HepG2 (cell line): ENCODE data around the gene IER2. TPM values are rescaled to one million over a fixed set of nuclear protein-coding genes. Genes with fewer than 3 reads are reported as not detected.

Source experiments
- ATF2 ChIP-seq: sonication (generic); formaldehyde crosslinking; IDR thresholded peaks from 2 replicates; pipeline ENCODE4 v1.4.0; 2020; ENCODE audit warnings: missing genetic modification reagents
- BCL6 ChIP-seq: IDR thresholded peaks from 2 replicates; pipeline ENCODE4 v1.6.1; 2016; ENCODE audit warnings: missing genetic modification reagents, missing compliant biosample characterization
- CCDC6 ChIP-seq: sonication (generic); formaldehyde crosslinking; IDR thresholded peaks from 2 replicates; pipeline ENCODE4 v1.8.1; 2022; ENCODE audit warnings: mild to moderate bottlenecking, missing genetic modification reagents, moderate library complexity
- DNMT1 ChIP-seq: sonication (generic); formaldehyde crosslinking; IDR thresholded peaks from 2 replicates; pipeline ENCODE4 v1.5.1; 2020; ENCODE audit warnings: mild to moderate bottlenecking, missing genetic modification reagents
- HOXA5 ChIP-seq: sonication (generic); formaldehyde crosslinking; IDR thresholded peaks from 2 replicates; pipeline ENCODE4 v1.4.0; 2020; ENCODE audit warnings: missing genetic modification reagents
- ISX ChIP-seq: sonication (generic); formaldehyde crosslinking; conservative IDR thresholded peaks from 2 replicates; pipeline ENCODE4 v1.5.0; 2020; ENCODE audit warnings: missing genetic modification reagents
- MAZ ChIP-seq, 2 experiments: sonication (generic) in 1 of 2; formaldehyde crosslinking in 1 of 2; IDR thresholded peaks; 2 replicates each; pipeline versions ENCODE4 v1.5.0 to v1.6.1; 2012 to 2020; ENCODE audit warnings: low read depth in 2 of 2, mild to moderate bottlenecking in 2 of 2, borderline replicate concordance in 1 of 2, improper control_type of control experiment in 1 of 2, low read length in 1 of 2, missing genetic modification reagents in 1 of 2, moderate library complexity in 1 of 2
- MEF2D ChIP-seq: sonication (generic); formaldehyde crosslinking; IDR thresholded peaks from 2 replicates; pipeline ENCODE4 v1.5.1; 2020; ENCODE audit warnings: mild to moderate bottlenecking, missing genetic modification reagents
- PHF21A ChIP-seq: sonication (generic); formaldehyde crosslinking; IDR thresholded peaks from 2 replicates; pipeline ENCODE4 v1.5.0; 2020; ENCODE audit warnings: mild to moderate bottlenecking, missing genetic modification reagents
- POLR2G ChIP-seq: fragments of 200-400 bp; formaldehyde crosslinking; IDR thresholded peaks from 2 replicates; pipeline ENCODE4 v1.6.1; 2018; ENCODE audit warnings: mild to moderate bottlenecking, low read depth, low read length, moderate library complexity
- REPIN1 ChIP-seq: sonication (generic); formaldehyde crosslinking; IDR thresholded peaks from 2 replicates; pipeline ENCODE4 v1.8.0; 2022; ENCODE audit warnings: missing genetic modification reagents, low read depth, mild to moderate bottlenecking, borderline replicate concordance
- RFX1 ChIP-seq: fragments of 450-650 bp; IDR thresholded peaks from 2 replicates; pipeline ENCODE4 v1.6.1; 2017
- ZNF256 ChIP-seq: sonication (generic); formaldehyde crosslinking; conservative IDR thresholded peaks from 2 replicates; pipeline ENCODE4 v1.4.0; 2020; ENCODE audit warnings: missing genetic modification reagents
- ZNF569 ChIP-seq: sonication (generic); formaldehyde crosslinking; IDR thresholded peaks from 2 replicates; pipeline ENCODE4 v1.5.0; 2020; ENCODE audit warnings: mild to moderate bottlenecking, missing genetic modification reagents, moderate library complexity, borderline replicate concordance
- ZNF772 ChIP-seq: sonication (generic); formaldehyde crosslinking; IDR thresholded peaks from 2 replicates; pipeline ENCODE4 v1.5.0; 2020; ENCODE audit warnings: mild to moderate bottlenecking, missing genetic modification reagents
- ZNF850 ChIP-seq: sonication (generic); formaldehyde crosslinking; conservative IDR thresholded peaks from 2 replicates; pipeline ENCODE4 v1.9.0; 2021; ENCODE audit warnings: mild to moderate bottlenecking, missing genetic modification reagents
- polyA plus RNA-seq, 8 experiments: library from polyadenylated mRNA; depleted of rRNA in 3 of 8; stranded (reverse) in 7 of 8; unstranded in 1 of 8; fragments of >200 nt; fragmentation: Illumina TruSeq in 4 of 8; extraction: Trizol in 4 of 8; gene quantifications; 2 replicates each; pipeline versions ENCODE4 v1.2.1 to v1.2.3, GENCODE V29; 2011 to 2016; ENCODE audit warnings: low read depth in 4 of 8, missing spikeins in 1 of 8, mixed read lengths in 1 of 8; ENCODE audit not compliant: insufficient read depth in 1 of 8
- total RNA-seq, 5 experiments: library from RNA; depleted of rRNA; stranded (reverse); fragments of >200 nt; fragmentation: Illumina TruSeq; extraction: Trizol; gene quantifications; 2 replicates each; pipeline ENCODE4 v1.2.3, GENCODE V29; 2016; ENCODE audit warnings: low read depth in 1 of 5
- TF ChIP-seq, protein P1 (sequence below): conservative IDR thresholded peaks from 2 replicates; pipeline ENCODE4 v1.6.1; 2018; ENCODE audit warnings: missing genetic modification reagents
- TF ChIP-seq, protein P2 (sequence below): sonication (generic); formaldehyde crosslinking; IDR thresholded peaks from 2 replicates; pipeline ENCODE4 v1.4.0; 2020; ENCODE audit warnings: missing genetic modification reagents, borderline replicate concordance
- TF ChIP-seq, protein P3 (sequence below): IDR thresholded peaks from 2 replicates; pipeline ENCODE4 v1.6.1; 2016; ENCODE audit warnings: missing biosample characterization, missing genetic modification reagents, low read depth

IER2 gene
- total and polyA plus RNA-seq, 2 of the 13 experiments (the other 11 are each of a cell fraction or from before 2014, with no cell fraction given): 10.1 to 14.3 TPM

DNA sequence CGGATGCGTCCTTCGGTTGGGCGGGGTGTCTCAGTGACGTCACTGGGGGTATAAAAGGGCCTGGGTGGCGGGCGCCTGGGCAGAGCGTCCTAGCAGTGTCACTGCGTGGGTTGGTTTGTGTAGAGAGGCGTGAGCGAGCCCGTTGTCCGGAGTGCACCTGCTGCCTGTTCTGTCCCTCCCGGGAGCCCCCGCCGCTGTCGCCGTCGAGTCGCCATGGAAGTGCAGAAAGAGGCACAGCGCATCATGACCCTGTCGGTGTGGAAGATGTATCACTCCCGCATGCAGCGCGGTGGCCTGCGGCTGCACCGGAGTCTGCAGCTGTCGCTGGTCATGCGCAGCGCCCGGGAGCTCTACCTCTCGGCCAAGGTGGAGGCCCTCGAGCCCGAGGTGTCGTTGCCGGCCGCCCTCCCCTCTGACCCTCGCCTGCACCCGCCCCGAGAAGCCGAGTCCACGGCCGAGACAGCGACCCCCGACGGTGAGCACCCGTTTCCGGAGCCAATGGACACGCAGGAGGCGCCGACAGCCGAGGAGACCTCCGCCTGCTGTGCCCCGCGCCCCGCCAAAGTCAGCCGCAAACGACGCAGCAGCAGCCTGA is 2.9 kb downstream of the IER2 start (continued):
- TF ChIP-seq REPIN1 (CRISPR knock-in tag) (peak; percentile 66; the same call in 1 of the 2 replicates), MAZ (IDR thresholded peaks at IDR 0.05; ENCODE audit: borderline replicate concordance, low read depth, low read length) (peak; percentile 84), MAZ (CRISPR knock-in tag; IDR thresholded peaks at IDR 0.05; ENCODE audit: low read depth) (peak; percentile 56), ATF2 (CRISPR knock-in tag) (no peak; the same call in 1 of the 2 replicates), PHF21A (no peak), ZNF850 (CRISPR knock-in tag) (no peak), MEF2D (peak; percentile 56; the same call in 1 of the 2 replicates), ISX (0 out of 2 replicates have a peak, but pooled peaks have one; percentile 60), CCDC6 (CRISPR knock-in tag) (no peak; the same call in 1 of the 2 replicates), RFX1 (no peak), HOXA5 (CRISPR knock-in tag) (peak; percentile 85), ZNF569 (CRISPR knock-in tag) (no peak), POLR2G (peak; percentile 100), DNMT1 (CRISPR knock-in tag) (no peak), BCL6 (peak; percentile 39; the same call in 1 of the 2 replicates), ZNF256 (CRISPR knock-in tag) (0 out of 2 replicates have a peak, but pooled peaks have one; percentile 39), ZNF772 (CRISPR knock-in tag) (peak; percentile 62; the same call in 1 of the 2 replicates)
- TF ChIP-seq, protein P1, sequence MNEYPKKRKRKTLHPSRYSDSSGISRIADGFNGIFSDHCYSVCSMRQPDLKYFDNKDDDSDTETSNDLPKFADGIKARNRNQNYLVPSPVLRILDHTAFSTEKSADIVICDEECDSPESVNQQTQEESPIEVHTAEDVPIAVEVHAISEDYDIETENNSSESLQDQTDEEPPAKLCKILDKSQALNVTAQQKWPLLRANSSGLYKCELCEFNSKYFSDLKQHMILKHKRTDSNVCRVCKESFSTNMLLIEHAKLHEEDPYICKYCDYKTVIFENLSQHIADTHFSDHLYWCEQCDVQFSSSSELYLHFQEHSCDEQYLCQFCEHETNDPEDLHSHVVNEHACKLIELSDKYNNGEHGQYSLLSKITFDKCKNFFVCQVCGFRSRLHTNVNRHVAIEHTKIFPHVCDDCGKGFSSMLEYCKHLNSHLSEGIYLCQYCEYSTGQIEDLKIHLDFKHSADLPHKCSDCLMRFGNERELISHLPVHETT (CRISPR knock-in tag): peak; percentile 51; the same call in 1 of the 2 replicates
- TF ChIP-seq, protein P2, sequence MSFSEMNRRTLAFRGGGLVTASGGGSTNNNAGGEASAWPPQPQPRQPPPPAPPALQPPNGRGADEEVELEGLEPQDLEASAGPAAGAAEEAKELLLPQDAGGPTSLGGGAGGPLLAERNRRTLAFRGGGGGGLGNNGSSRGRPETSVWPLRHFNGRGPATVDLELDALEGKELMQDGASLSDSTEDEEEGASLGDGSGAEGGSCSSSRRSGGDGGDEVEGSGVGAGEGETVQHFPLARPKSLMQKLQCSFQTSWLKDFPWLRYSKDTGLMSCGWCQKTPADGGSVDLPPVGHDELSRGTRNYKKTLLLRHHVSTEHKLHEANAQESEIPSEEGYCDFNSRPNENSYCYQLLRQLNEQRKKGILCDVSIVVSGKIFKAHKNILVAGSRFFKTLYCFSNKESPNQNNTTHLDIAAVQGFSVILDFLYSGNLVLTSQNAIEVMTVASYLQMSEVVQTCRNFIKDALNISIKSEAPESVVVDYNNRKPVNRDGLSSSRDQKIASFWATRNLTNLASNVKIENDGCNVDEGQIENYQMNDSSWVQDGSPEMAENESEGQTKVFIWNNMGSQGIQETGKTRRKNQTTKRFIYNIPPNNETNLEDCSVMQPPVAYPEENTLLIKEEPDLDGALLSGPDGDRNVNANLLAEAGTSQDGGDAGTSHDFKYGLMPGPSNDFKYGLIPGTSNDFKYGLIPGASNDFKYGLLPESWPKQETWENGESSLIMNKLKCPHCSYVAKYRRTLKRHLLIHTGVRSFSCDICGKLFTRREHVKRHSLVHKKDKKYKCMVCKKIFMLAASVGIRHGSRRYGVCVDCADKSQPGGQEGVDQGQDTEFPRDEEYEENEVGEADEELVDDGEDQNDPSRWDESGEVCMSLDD (CRISPR knock-in tag): peak; percentile 46; the same call in 1 of the 2 replicates
- TF ChIP-seq, protein P3, sequence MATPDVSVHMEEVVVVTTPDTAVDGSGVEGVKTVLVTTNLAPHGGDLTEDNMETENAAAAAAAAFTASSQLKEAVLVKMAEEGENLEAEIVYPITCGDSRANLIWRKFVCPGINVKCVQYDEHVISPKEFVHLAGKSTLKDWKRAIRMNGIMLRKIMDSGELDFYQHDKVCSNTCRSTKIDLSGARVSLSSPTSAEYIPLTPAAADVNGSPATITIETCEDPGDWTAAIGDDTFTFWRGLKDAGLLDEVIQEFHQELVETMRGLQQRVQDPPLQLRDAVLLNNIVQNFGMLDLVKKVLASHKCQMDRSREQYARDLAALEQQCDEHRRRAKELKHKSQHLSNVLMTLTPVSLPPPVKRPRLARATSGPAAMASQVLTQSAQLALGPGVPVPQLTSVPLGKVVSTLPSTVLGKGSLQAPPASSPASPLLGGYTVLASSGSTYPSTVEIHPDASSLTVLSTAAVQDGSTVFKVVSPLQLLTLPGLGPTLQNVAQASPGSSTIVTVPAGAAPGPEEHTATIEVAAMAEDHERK: no peak
